ENCODE data around the gene DTWD2. TPM values are rescaled to one million over a fixed set of nuclear protein-coding genes. Genes with fewer than 3 reads are reported as not detected.

Gene DTWD2
- total and polyA plus RNA-seq, 2 experiments from 2014 or later, result 4.1 to 15.4 TPM

- Histone ChIP-seq H2AFZ (no peak overlapping the region), H3F3A (replicated peaks; ENCODE audit: low read depth) (no peaks in the 10 kb centered on the region), H3K4me1 (ENCODE audit: insufficient read depth) (peaks cover 4% of the 10 kb centered on the region; the same call in 1 of the 2 replicates), H3K79me2 (replicated peaks; ENCODE audit: insufficient read depth) (no peaks in the 10 kb centered on the region), H3K4me2 (no peak overlapping the region), H3K4me3 (no peak overlapping the region), H3K27ac (ENCODE audit: low read depth) (no peak overlapping the region), H3K9me2 (ENCODE audit: insufficient read depth) (no peaks in the 10 kb centered on the region), H4K20me1 (replicated peaks; ENCODE audit: insufficient read depth) (no peaks in the 10 kb centered on the region), H3K27me3 (ENCODE audit: insufficient read depth) (no peaks in the 10 kb centered on the region), H3K36me3 (ENCODE audit: insufficient read depth) (no peaks in the 10 kb centered on the region)
- no peak overlapping the region for H3K4me3 Mint-ChIP-seq
- peaks cover 3% of the 10 kb centered on the region; the same call in 2 of the 3 replicates for H3K4me1 Mint-ChIP-seq
- no peak for ATAC-seq
- H3K9me3 Mint-ChIP-seq, result no peaks in the 10 kb centered on the region
- H3K27ac Mint-ChIP-seq, result no peak overlapping the region
- no peak for DNase-seq (ENCODE audit: low spot score)
- no peaks in the 10 kb centered on the region for H3K36me3 Mint-ChIP-seq (ENCODE audit: low read depth)
- TF ChIP-seq ETS1 (IDR thresholded peaks at IDR 0.05) (no peak), JUNB (IDR thresholded peaks at IDR 0.05; ENCODE audit: unreplicated experiment) (no peak), ZNF331 (CRISPR knock-in tag; IDR thresholded peaks at IDR 0.05; ENCODE audit: low read depth) (no peak), ZNF462 (CRISPR knock-in tag; IDR thresholded peaks at IDR 0.05) (no peak), ZNF114 (CRISPR knock-in tag; IDR thresholded peaks at IDR 0.05) (no peak), NANOG (IDR thresholded peaks at IDR 0.05; ENCODE audit: borderline replicate concordance) (no peak), POLR2AphosphoS5 (IDR thresholded peaks at IDR 0.05; ENCODE audit: low read depth) (no peak), CTCF (conservative IDR thresholded peaks at IDR 0.05; ENCODE audit: low read depth in 2 of 2) (no peak), STAT1 (IDR thresholded peaks at IDR 0.05; ENCODE audit: unreplicated experiment) (no peak), EZH2phosphoT487 (IDR thresholded peaks at IDR 0.05; ENCODE audit: unreplicated experiment) (no peak), EZH2 (IDR thresholded peaks at IDR 0.05; ENCODE audit: low read depth, unreplicated experiment) (no peak), CREB1 (CRISPR knock-in tag; IDR thresholded peaks at IDR 0.05; ENCODE audit: low read depth) (no peak), REST (IDR thresholded peaks at IDR 0.05; ENCODE audit: unreplicated experiment) (no peak)
- H3K27me3 Mint-ChIP-seq (ENCODE audit: insufficient read depth, low read depth, poor library complexity), result no peaks in the 10 kb centered on the region
Measured at GRCh38 chr5:118889165-118889564, 99.2 kb downstream of the DTWD2 start.
